ENCODE data around the gene TTBK1. TPM values are rescaled to one million over a fixed set of nuclear protein-coding genes. Genes with fewer than 3 reads are reported as not detected.

TTBK1 gene
- total and polyA plus RNA-seq, 2 donors (not counting 1 experiment from before 2014, with no cell fraction given) = under 0.01 TPM; not detected in 1

DNA sequence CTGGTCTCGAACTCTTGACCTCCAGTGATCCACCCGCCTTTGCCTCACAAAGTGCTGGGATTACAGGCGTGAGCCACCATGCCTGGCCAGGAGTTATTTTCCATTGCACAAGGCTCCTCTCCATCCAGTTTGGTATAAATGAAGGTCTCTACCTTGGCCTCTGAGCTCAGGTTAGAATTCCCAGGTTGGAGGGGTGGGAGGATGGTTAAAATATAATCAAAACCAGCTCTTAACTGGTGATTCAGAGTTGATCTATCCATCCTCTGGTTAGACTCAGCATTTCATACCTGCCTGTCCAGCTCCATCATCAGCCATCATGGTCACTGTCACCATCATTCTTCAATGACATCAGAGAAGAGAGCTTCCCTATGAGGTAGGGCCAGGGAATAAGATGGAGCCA lies 52.2 kb downstream of the TTBK1 start:
- no peaks in the 10 kb centered on the region for H3K79me2 ChIP-seq (ENCODE audit: control insufficient read depth, insufficient read depth, low read length)
- no peak overlapping the region for H3K27ac ChIP-seq (ENCODE audit: insufficient read depth, low read length)
- no peaks in the 10 kb centered on the region for H3K4me1 ChIP-seq (ENCODE audit: control insufficient read depth, extremely low read depth, insufficient read depth, low read length)
- TF ChIP-seq, protein P1, sequence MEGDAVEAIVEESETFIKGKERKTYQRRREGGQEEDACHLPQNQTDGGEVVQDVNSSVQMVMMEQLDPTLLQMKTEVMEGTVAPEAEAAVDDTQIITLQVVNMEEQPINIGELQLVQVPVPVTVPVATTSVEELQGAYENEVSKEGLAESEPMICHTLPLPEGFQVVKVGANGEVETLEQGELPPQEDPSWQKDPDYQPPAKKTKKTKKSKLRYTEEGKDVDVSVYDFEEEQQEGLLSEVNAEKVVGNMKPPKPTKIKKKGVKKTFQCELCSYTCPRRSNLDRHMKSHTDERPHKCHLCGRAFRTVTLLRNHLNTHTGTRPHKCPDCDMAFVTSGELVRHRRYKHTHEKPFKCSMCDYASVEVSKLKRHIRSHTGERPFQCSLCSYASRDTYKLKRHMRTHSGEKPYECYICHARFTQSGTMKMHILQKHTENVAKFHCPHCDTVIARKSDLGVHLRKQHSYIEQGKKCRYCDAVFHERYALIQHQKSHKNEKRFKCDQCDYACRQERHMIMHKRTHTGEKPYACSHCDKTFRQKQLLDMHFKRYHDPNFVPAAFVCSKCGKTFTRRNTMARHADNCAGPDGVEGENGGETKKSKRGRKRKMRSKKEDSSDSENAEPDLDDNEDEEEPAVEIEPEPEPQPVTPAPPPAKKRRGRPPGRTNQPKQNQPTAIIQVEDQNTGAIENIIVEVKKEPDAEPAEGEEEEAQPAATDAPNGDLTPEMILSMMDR (conservative IDR thresholded peaks at IDR 0.05 in 1 of 2, IDR thresholded peaks at IDR 0.05 in 1 of 2; ENCODE audit: low read depth in 1 of 2, low read length in 2 of 2) = no peak
- TF ChIP-seq EZH2 (IDR thresholded peaks at IDR 0.05; ENCODE audit: low read length, missing control alignments) = no peak
- no peak overlapping the region for H3K4me2 ChIP-seq (ENCODE audit: extremely low read depth, insufficient read depth, low read length)
- no peaks in the 10 kb centered on the region for H4K20me1 ChIP-seq (ENCODE audit: control insufficient read depth, extremely low read depth, insufficient read depth, low read length)
- no peaks in the 10 kb centered on the region for H3K9me3 ChIP-seq (ENCODE audit: control insufficient read depth, insufficient read depth, low read depth, low read length)
- no peak for DNase-seq (ENCODE audit: low read depth in 2 of 2)
- H3K27me3 ChIP-seq (ENCODE audit: control insufficient read depth, insufficient read depth, low read length) = peaks cover 13% of the 10 kb centered on the region
- H3K36me3 ChIP-seq (ENCODE audit: control insufficient read depth, insufficient read depth, low read length) = no peaks in the 10 kb centered on the region
- H3K9ac ChIP-seq (ENCODE audit: insufficient read depth, low read length) = no peak overlapping the region
- H3K4me3 ChIP-seq (replicated peaks in 1 of 4; ENCODE audit: control extremely low read depth in 1 of 4, insufficient read depth in 1 of 4, low read depth in 3 of 4, low read length in 4 of 4) = no peak overlapping the region
- H2AFZ ChIP-seq (ENCODE audit: low read length) = no peak overlapping the region

DNA sequence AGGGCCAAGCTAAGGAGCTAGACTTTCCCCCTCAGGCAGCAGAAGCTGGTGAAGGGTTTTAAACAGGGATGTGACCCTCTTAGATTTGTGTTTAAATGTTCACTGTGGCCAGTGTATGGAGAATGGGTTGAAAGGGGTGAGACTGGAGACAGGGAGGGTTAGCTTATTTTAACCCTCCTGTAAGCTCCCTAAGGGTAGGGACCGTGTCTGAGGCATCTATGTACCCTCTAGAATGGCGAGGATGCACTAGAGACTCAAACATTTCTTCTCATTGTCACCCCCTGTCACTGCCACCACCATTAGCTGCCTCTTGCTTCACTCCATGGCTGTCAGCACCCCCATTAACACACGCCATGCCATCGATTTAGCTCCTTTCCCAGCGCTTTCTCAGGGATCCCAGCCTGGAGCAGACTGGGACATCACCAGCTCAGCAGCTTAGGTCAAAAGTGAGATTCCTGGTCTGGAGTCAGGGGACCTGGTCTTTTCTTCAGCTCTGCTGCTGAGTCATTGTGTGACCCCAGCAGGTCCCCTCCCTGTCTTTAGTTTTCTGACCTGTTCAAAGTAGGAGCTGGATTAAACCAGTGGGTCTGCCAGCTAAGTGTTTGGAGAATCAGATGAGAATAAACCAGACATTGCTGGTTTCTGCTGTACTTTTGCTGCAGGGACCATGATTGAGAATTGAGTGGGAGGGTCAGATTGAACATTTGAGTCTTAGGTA lies 53.7 kb downstream of the TTBK1 start:
- no peaks in the 10 kb centered on the region for H3K4me1 ChIP-seq (ENCODE audit: control insufficient read depth, extremely low read depth, insufficient read depth, low read length)
- no peak for DNase-seq (ENCODE audit: low read depth in 2 of 2)
- no peak overlapping the region for H3K4me3 ChIP-seq (replicated peaks in 1 of 4; ENCODE audit: control extremely low read depth in 1 of 4, insufficient read depth in 1 of 4, low read depth in 3 of 4, low read length in 4 of 4)
- no peak overlapping the region for H2AFZ ChIP-seq (ENCODE audit: low read length)
- no peak overlapping the region for H3K27ac ChIP-seq (ENCODE audit: insufficient read depth, low read length)
- no peak overlapping the region for H3K4me2 ChIP-seq (ENCODE audit: extremely low read depth, insufficient read depth, low read length)
- no peaks in the 10 kb centered on the region for H3K36me3 ChIP-seq (ENCODE audit: control insufficient read depth, insufficient read depth, low read length)
- H3K79me2 ChIP-seq (ENCODE audit: control insufficient read depth, insufficient read depth, low read length) = no peaks in the 10 kb centered on the region
- H3K27me3 ChIP-seq (ENCODE audit: control insufficient read depth, insufficient read depth, low read length) = peaks cover 23% of the 10 kb centered on the region
- TF ChIP-seq, protein P1 (conservative IDR thresholded peaks at IDR 0.05 in 1 of 2, IDR thresholded peaks at IDR 0.05 in 1 of 2; ENCODE audit: low read depth in 1 of 2, low read length in 2 of 2) = no peak
- TF ChIP-seq EZH2 (IDR thresholded peaks at IDR 0.05; ENCODE audit: low read length, missing control alignments) = no peak
- no peaks in the 10 kb centered on the region for H3K9me3 ChIP-seq (ENCODE audit: control insufficient read depth, insufficient read depth, low read depth, low read length)
- H3K9ac ChIP-seq (ENCODE audit: insufficient read depth, low read length) = no peak overlapping the region
- no peaks in the 10 kb centered on the region for H4K20me1 ChIP-seq (ENCODE audit: control insufficient read depth, extremely low read depth, insufficient read depth, low read length)

DNA sequence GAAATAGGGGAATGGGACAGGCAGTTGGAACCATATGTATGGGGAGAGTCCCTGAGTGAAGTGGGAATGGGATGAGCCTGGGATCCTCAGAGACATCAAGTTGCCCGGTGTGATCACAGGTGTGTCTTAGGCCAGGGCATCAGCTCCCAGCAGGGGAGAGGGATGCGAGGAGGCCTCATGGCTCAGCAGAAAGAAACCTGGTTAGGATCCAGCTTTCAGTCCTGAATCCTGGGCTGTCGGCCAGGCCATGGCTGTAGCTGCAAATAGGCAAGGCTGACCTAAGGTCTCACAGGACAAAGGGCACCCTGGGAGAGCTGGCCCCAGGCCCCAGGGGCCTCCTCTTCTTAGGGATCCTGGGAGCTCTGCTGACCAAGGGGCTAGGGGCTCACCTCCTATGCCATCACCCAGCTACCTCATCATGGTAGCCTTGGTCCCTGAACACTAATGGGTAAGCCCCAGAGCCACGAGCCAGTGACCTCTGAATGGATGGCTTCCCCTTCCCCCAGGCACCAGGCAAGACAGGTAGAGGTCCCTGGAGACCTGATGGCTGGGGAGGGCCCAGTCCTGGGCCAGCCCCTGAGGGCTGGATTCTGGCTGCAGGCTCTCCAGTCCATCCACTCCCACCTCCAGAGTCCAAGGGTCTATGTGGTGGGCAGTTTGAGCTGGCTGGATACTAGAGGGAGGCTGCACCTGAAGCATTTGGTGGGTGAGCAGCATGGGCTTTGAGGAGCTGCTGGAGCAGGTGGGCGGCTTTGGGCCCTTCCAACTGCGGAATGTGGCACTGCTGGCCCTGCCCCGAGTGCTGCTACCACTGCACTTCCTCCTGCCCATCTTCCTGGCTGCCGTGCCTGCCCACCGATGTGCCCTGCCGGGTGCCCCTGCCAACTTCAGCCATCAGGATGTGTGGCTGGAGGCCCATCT lies 54.6 kb downstream of the TTBK1 start, which contains the start of gene SLC22A7:
Gene SLC22A7, plus strand, starts transcription at position 617 of the 921 bp plus-strand sequence. Its CDS starts 99 bp downstream, at position 716.
- TF ChIP-seq, protein P1 (conservative IDR thresholded peaks at IDR 0.05 in 1 of 2, IDR thresholded peaks at IDR 0.05 in 1 of 2; ENCODE audit: low read depth in 1 of 2, low read length in 2 of 2) = no peak
- TF ChIP-seq EZH2 (IDR thresholded peaks at IDR 0.05; ENCODE audit: low read length, missing control alignments) = no peak
- Histone ChIP-seq H3K27me3 (ENCODE audit: control insufficient read depth, insufficient read depth, low read length) (peaks cover 24% of the 10 kb centered on the region), H3K27ac (ENCODE audit: insufficient read depth, low read length) (no peak within 1 kb of the TSS), H3K9me3 (ENCODE audit: control insufficient read depth, insufficient read depth, low read depth, low read length) (no peaks in the 10 kb centered on the region), H3K79me2 (ENCODE audit: control insufficient read depth, insufficient read depth, low read length) (no peaks in the 10 kb centered on the region), H3K36me3 (ENCODE audit: control insufficient read depth, insufficient read depth, low read length) (no peaks in the 10 kb centered on the region), H3K4me1 (ENCODE audit: control insufficient read depth, extremely low read depth, insufficient read depth, low read length) (no peaks in the 10 kb centered on the region), H3K4me2 (ENCODE audit: extremely low read depth, insufficient read depth, low read length) (no peak within 1 kb of the TSS), H4K20me1 (ENCODE audit: control insufficient read depth, extremely low read depth, insufficient read depth, low read length) (no peaks in the 10 kb centered on the region), H2AFZ (ENCODE audit: low read length) (no peak within 1 kb of the TSS), H3K9ac (ENCODE audit: insufficient read depth, low read length) (no peak within 1 kb of the TSS), H3K4me3 (replicated peaks in 1 of 4; ENCODE audit: control extremely low read depth in 1 of 4, insufficient read depth in 1 of 4, low read depth in 3 of 4, low read length in 4 of 4) (no peak within 1 kb of the TSS)
- no peak for DNase-seq (ENCODE audit: low read depth in 2 of 2)

Measured in fibroblast of lung (primary cell).